Activated T-helper 1 cell treated with anti-CD3 and anti-CD28 coated beads, Interleukin-2, amount 50 U/mL, for 16 hours (primary cell): ENCODE measurements around the gene EFCAB3.
"Not testable (repeated sequence)": the region's sequence is repeated elsewhere in the genome, so short reads cannot be mapped to it uniquely, and the experiment has no call there.

ENCODE experiments used
- DNase-seq, 2 donors: peaks; one replicate each; pipeline ENCODE4 v3.0.0-alpha.2; 2020; ENCODE audit warnings: low read depth in 1 of 2, low spot score in 1 of 2

The EFCAB3 gene

DNA sequence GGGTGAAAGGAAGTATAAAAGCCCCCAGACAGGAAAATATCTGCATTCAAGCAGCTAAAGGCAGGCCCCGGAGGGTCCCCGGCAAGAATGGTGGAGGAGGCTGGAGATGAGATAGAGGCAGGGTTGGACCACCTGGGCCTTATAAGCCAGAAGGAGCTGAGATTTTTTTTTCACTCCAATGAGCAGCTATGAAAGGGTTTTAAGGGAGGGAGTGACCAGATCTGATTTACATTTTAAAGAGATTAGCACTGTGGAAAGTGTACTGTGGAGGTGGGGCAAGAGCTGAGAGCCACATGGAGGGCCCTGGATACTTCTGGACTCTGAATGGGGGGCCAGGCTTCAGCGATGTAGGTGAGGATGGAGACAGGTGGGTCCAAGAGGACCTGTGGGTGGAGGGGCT lies 84.1 kb downstream of the EFCAB3 start:
- not testable (repeated sequence) for DNase-seq

DNA sequence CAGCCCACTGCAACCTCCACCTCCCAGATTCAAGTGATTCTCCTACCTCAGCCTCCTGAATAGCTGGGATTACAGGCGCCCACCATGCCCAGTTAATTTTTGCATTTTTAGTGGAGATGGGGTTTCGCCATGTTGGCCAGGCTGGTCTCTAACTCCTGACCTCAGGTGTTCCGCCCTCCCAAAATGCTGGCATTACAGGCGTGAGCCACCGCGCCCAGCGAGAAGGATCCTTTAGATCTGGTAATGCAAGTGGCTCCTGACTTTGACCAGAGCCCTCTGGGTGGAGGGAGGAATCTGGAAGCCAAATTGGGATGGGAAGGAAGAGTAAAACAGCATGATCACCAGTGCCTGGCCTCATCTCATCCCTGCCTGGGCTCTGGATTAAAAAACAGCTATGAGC lies 84.9 kb downstream of the EFCAB3 start:
- DNase-seq: not testable (repeated sequence)
